ENCODE results near the gene JPH3.

JPH3 gene

DNA sequence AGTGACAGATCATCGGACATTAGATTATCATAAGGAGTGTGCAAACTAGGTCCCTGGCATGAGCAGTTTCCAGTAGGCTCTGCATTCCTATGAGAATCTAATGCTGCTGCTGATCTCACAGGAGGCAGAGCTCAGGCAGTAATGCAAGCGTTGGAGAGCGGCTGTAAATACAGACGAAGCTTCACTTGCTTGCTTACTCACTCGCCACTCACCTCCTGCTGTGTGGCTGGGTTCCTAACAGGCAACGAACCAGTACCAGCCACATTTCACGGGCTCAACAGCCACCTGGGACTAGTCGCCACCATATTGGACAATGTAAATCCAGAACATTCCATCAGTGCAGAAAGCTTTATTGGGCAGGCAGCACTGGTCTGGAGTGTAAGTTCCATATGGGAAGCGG, 7.7 kb downstream of the JPH3 start:
- TF ChIP-seq, protein P1, sequence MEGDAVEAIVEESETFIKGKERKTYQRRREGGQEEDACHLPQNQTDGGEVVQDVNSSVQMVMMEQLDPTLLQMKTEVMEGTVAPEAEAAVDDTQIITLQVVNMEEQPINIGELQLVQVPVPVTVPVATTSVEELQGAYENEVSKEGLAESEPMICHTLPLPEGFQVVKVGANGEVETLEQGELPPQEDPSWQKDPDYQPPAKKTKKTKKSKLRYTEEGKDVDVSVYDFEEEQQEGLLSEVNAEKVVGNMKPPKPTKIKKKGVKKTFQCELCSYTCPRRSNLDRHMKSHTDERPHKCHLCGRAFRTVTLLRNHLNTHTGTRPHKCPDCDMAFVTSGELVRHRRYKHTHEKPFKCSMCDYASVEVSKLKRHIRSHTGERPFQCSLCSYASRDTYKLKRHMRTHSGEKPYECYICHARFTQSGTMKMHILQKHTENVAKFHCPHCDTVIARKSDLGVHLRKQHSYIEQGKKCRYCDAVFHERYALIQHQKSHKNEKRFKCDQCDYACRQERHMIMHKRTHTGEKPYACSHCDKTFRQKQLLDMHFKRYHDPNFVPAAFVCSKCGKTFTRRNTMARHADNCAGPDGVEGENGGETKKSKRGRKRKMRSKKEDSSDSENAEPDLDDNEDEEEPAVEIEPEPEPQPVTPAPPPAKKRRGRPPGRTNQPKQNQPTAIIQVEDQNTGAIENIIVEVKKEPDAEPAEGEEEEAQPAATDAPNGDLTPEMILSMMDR (IDR thresholded peaks at IDR 0.05; ENCODE audit: low read depth, low read length) = no peak
- H3K4me3 ChIP-seq (ENCODE audit: low read depth, low read length) = no peak overlapping the region

DNA sequence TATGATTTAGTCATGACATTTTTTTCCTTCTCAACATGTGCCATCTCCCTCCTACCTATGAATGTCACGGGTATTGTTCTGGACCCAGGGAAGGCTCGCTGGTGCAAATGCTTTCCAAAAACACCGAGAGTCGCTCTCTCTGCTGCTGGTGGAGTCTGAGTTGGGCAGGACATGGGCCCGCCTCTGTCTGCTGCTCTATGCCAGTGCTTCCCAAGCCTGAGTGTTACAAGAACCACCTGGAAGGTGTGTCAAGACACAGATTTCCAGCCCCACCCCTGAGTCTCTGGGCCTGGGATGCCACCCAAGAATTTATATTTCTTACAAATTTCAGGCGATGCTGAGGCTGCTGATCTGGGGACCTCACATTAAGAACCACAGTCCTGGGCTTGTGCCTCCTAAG, 9.1 kb downstream of the JPH3 start:
- H3K4me3 ChIP-seq (ENCODE audit: low read depth, low read length) = no peak overlapping the region
- TF ChIP-seq, protein P1 (IDR thresholded peaks at IDR 0.05; ENCODE audit: low read depth, low read length) = no peak

DNA sequence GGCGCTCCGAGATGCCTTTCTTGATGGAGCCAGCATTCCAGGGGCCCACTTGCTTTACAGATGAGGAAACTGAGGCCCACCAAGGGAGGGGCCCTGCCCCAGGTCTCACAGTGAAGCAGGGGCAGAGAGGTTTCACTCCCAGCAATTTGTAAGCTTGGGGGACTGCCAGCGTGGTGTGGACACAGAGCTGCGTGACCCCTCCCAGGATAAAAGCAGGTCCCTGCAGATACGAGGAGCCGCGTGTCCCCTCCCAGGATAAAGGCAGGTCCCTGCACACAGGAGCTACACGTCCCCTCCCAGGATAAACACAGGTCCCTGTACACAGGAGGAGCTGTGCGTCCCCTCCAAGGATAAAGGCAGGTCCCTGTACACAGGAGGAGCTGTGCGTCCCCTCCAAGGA, 11.7 kb downstream of the JPH3 start:
- no peak overlapping the region for H3K4me3 ChIP-seq (ENCODE audit: low read depth, low read length)

DNA sequence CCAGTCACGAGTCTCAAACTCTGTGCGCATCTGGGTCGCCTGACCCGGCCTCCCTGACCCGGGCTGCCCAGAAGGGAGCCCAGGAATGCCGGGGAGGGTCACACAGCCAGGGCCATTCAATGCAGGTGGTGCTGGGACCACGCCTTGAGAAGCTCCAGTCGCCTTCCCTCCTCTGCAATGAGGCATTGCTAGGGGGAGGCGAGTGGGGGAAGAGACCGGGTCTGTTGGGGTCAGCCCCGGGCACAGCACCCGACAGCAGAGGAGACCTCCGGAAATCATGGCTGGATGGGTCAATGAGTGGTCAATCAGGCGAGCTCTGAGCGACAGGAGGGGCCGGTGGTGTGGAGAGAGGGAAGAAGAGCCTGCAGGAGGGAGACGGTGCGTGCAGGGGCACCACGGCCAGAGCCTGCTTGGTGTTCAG, 13.3 kb downstream of the JPH3 start:
- TF ChIP-seq, protein P1 (IDR thresholded peaks at IDR 0.05; ENCODE audit: low read depth, low read length) = no peak
- H3K4me3 ChIP-seq (ENCODE audit: low read depth, low read length) = no peak overlapping the region

More for the DNA sequence above, 11.7 kb downstream of the JPH3 start:
- TF ChIP-seq, protein P1 (IDR thresholded peaks at IDR 0.05; ENCODE audit: low read depth, low read length) = no peak

DNA sequence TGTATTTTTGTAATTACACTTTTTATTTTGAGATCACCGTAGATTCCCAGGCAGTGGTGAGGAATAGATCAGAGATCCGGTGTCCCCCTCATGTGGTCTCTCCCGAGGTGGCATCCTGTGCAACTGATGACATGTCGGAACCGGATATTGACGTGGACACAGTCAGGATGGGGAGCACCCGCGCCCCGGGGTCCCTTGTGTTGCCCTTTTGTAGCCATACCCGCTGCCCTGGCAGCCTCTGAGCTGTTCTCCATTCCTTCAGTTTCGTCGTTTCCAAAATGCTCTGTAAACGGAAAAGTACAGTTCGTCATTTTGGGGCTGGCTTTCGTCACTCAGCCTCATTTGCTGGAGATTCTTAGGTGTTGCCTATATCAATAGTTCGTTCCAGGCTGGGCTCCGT, 14.2 kb downstream of the JPH3 start:
- H3K4me3 ChIP-seq (ENCODE audit: low read depth, low read length) = no peak overlapping the region
- TF ChIP-seq, protein P1 (IDR thresholded peaks at IDR 0.05; ENCODE audit: low read depth, low read length) = no peak

DNA sequence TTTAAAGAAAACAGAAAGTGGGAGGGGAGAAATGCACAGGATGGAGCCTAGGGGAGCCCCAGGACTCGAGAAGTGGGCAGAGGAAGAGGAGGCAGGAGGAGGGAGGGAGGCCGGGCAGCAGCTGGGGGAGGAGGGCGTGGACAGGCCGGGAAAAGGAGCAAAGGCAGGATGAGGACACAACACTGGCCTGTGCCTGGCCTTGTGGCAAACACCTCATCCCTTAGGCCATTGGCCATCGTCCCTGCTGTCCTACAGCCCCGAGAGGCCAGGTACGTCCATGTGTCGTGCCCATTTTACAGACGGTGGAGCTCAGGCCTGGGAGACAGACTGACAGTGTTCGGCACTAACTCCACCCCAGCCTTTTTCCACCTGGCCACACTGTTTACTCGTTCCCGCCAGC, 15.9 kb downstream of the JPH3 start:
- H3K4me3 ChIP-seq (ENCODE audit: low read depth, low read length) = no peak overlapping the region
- TF ChIP-seq, protein P1 (IDR thresholded peaks at IDR 0.05; ENCODE audit: low read depth, low read length) = no peak

DNA sequence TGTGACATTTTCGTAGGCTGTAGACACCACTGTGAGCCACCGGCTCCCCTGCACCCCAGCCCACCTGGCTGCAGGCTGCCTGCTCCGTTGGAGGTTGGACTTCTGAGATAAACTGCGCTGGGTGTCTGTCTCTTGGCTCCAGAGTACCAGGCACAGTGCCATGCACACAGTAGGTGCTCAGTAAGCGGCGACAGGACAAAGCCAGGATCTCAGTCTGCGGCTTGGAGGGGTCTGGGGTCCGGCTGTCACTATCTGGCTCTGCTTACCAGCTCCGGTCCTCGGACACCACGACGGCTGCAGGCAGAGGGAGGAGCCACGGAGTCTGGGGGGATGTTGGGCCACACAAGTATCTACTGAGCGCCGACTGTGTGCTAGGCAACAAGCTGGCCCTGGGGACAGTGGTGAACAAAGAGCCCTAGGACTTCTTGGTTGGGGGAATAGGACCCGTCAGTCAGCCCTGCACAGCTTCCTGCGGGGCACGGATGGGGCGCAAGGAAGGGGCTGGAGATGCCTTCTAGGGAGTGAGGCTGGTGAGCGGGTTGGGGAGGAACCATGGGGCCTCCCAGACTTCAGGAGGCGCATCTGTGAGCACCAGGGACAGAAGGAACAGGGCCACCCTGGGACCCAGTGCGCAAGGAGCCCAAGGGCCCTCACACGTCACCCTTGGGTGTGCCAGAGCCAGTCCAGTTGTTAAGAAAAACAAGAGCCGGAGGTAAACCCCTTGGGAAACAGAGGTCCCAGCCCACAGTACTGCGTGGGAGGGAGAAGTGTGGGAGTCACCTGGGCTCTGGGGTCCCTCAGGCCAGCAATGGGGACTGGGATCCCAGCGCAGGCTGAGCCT, 17.3 kb downstream of the JPH3 start:
- TF ChIP-seq, protein P1 (IDR thresholded peaks at IDR 0.05; ENCODE audit: low read depth, low read length) = no peak
- H3K4me3 ChIP-seq (ENCODE audit: low read depth, low read length) = no peak overlapping the region
